ENCODE measurements around the gene PRCP.

GRCh38 chr11:82899186-82899820, 927 bp downstream of the PRCP start:
- no peak for TF ChIP-seq POLR2A (IDR thresholded peaks at IDR 0.05; ENCODE audit: low read length)
- no peak for TF ChIP-seq GATA1 (IDR thresholded peaks at IDR 0.05; ENCODE audit: low read depth, low read length)
